ENCODE results near the gene CNST.

- TF ChIP-seq CTCF (optimal IDR thresholded peaks at IDR 0.05 in 1 of 3, IDR thresholded peaks at IDR 0.05 in 1 of 3, conservative IDR thresholded peaks at IDR 0.05 in 1 of 3; ENCODE audit: extremely low read depth in 1 of 3, insufficient read depth in 2 of 3, low read length in 3 of 3), result no peak
- no peak for TF ChIP-seq EZH2 (IDR thresholded peaks at IDR 0.05; ENCODE audit: low read length)
Observed at GRCh38 chr1:246618240-246618808, 52.1 kb downstream of the CNST start.
